Measurements from ENCODE around the gene RNF207.
"Not testable (repeated sequence)": the region's sequence is repeated elsewhere in the genome, so short reads cannot be mapped to it uniquely, and the experiment has no call there.

Gene RNF207

GRCh38 chr1:6218375-6219164, 12.7 kb downstream of the RNF207 start:
- no peak overlapping the region for H3K27ac ChIP-seq (ENCODE audit: low read length)
- H3K4me1 ChIP-seq (ENCODE audit: control insufficient read depth, insufficient read depth, low read length) = no peaks in the 10 kb centered on the region
- no peak overlapping the region for H3K9ac ChIP-seq (ENCODE audit: low read length in 2 of 2)
- no peaks in the 10 kb centered on the region for H3K27me3 ChIP-seq (ENCODE audit: control insufficient read depth in 1 of 2, insufficient read depth in 2 of 2, low read length in 2 of 2)
- H3K36me3 ChIP-seq (ENCODE audit: control insufficient read depth in 2 of 2, insufficient read depth in 2 of 2, low read length in 2 of 2) = peaks cover 5 to 6% of the 10 kb centered on the region in 2 donors
- no peak overlapping the region for H3K4me3 ChIP-seq (ENCODE audit: low read length in 2 of 2)
- H3K9me3 ChIP-seq (ENCODE audit: control insufficient read depth in 2 of 2, low read length in 2 of 2) = no peaks in the 10 kb centered on the region

GRCh38 chr1:6219641-6220040, 13.7 kb downstream of the RNF207 start:
- H3K4me1 ChIP-seq (ENCODE audit: control insufficient read depth, insufficient read depth, low read length); H3K9me3 ChIP-seq (ENCODE audit: control insufficient read depth in 2 of 2, low read length in 2 of 2); H3K9ac ChIP-seq (ENCODE audit: low read length in 2 of 2); H3K27me3 ChIP-seq (ENCODE audit: control insufficient read depth in 1 of 2, insufficient read depth in 2 of 2, low read length in 2 of 2); H3K4me3 ChIP-seq (ENCODE audit: low read length in 2 of 2); H3K27ac ChIP-seq (ENCODE audit: low read length): not testable (repeated sequence)
- H3K36me3 ChIP-seq (ENCODE audit: control insufficient read depth in 2 of 2, insufficient read depth in 2 of 2, low read length in 2 of 2) = peaks cover 15 to 16% of the 10 kb centered on the region in 2 donors

DNA sequence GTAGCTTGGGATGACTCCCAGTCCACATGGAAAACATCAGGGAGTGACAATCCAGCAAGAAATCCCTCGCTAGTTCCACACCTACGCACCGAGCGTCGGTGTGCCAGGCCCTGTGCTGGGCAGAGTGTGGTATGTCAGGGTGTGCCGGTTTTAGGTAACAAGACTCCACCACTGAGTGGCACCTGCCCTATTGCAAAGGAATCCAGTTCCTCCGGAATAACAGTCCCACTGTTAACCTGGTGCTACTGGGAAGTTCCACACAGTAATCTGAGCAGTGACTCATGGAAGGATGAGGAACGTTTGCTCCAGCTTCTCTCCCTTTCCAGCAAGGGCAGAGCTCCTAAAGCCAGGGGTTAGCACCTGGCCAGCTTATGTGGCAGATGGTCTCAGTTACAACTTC, 14.3 kb downstream of the RNF207 start:
- no peak overlapping the region for H3K4me3 ChIP-seq (ENCODE audit: low read length in 2 of 2)
- no peak overlapping the region for H3K9ac ChIP-seq (ENCODE audit: low read length in 2 of 2)
- H3K36me3 ChIP-seq (ENCODE audit: control insufficient read depth in 2 of 2, insufficient read depth in 2 of 2, low read length in 2 of 2) = peaks cover 21 to 22% of the 10 kb centered on the region in 2 donors
- H3K9me3 ChIP-seq (ENCODE audit: control insufficient read depth in 2 of 2, low read length in 2 of 2) = no peaks in the 10 kb centered on the region
- H3K27ac ChIP-seq (ENCODE audit: low read length) = no peak overlapping the region
- no peaks in the 10 kb centered on the region for H3K27me3 ChIP-seq (ENCODE audit: control insufficient read depth in 1 of 2, insufficient read depth in 2 of 2, low read length in 2 of 2)
- no peaks in the 10 kb centered on the region for H3K4me1 ChIP-seq (ENCODE audit: control insufficient read depth, insufficient read depth, low read length)

DNA sequence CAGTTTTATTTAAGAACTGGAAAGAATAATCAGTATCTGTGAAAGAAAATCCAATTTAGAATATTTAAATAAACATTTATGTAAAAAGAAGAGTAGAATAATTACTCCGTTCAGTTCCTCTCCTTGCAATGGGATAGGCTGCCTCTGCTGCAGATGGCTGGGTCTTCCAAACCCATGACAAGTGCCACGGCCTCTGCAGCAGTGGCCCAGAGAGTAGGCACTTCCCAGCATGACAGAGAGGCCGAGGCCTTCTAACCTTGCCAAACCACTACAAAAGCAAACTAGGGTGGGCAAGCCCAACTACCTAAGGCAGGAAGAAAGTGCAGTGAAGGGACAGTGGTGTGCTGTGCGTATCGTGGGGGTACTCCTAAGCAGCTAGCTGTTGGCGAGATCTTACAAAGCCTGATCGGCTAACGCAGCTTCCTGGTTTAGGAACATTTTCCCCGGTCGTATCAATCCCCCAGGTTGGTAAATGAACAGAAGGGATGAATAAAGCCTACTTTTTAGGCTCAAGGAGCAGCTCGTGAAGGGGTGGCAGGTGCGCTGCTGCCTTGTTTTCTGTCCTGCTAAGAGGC, 15.4 kb downstream of the RNF207 start:
- H3K9ac ChIP-seq (ENCODE audit: low read length in 2 of 2) = no peak overlapping the region
- no peaks in the 10 kb centered on the region for H3K27me3 ChIP-seq (ENCODE audit: control insufficient read depth in 1 of 2, insufficient read depth in 2 of 2, low read length in 2 of 2)
- no peak overlapping the region for H3K27ac ChIP-seq (ENCODE audit: low read length)
- no peak overlapping the region for H3K4me3 ChIP-seq (ENCODE audit: low read length in 2 of 2)
- H3K4me1 ChIP-seq (ENCODE audit: control insufficient read depth, insufficient read depth, low read length) = no peaks in the 10 kb centered on the region
- H3K36me3 ChIP-seq (ENCODE audit: control insufficient read depth in 2 of 2, insufficient read depth in 2 of 2, low read length in 2 of 2) = peaks cover 25 to 27% of the 10 kb centered on the region in 2 donors
- no peaks in the 10 kb centered on the region for H3K9me3 ChIP-seq (ENCODE audit: control insufficient read depth in 2 of 2, low read length in 2 of 2)

GRCh38 chr1:6222636-6223035, 16.7 kb downstream of the RNF207 start:
- peaks cover 32 to 35% of the 10 kb centered on the region in 2 donors for H3K36me3 ChIP-seq (ENCODE audit: control insufficient read depth in 2 of 2, insufficient read depth in 2 of 2, low read length in 2 of 2)
- H3K9me3 ChIP-seq (ENCODE audit: control insufficient read depth in 2 of 2, low read length in 2 of 2) = no peaks in the 10 kb centered on the region
- H3K4me3 ChIP-seq (ENCODE audit: low read length in 2 of 2) = no peak overlapping the region
- no peaks in the 10 kb centered on the region for H3K4me1 ChIP-seq (ENCODE audit: control insufficient read depth, insufficient read depth, low read length)
- no peaks in the 10 kb centered on the region for H3K27me3 ChIP-seq (ENCODE audit: control insufficient read depth in 1 of 2, insufficient read depth in 2 of 2, low read length in 2 of 2)
- H3K9ac ChIP-seq (ENCODE audit: low read length in 2 of 2) = no peak overlapping the region
- H3K27ac ChIP-seq (ENCODE audit: low read length) = no peak overlapping the region

DNA sequence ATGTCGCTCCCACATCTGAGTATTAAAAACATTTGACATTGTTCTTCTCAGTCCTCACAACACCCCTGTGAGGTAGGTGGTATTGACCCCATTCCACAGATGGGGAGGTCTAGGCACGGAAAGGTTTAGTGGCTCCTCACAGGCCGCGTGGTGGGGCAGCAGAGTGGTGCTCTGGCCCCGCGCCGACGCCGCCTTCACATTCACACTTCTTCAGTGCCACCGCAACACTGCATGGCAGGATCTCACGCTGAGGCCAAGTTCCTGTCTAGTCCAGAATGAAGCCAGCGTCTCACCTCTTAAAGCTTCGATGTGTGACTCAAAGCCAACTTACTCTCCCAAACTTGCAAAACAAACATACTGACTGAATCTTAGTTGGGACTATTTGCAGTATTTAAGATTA, 17.7 kb downstream of the RNF207 start:
- H3K27me3 ChIP-seq (ENCODE audit: control insufficient read depth in 1 of 2, insufficient read depth in 2 of 2, low read length in 2 of 2) = no peaks in the 10 kb centered on the region
- H3K27ac ChIP-seq (ENCODE audit: low read length) = no peak overlapping the region
- no peak overlapping the region for H3K9ac ChIP-seq (ENCODE audit: low read length in 2 of 2)
- H3K9me3 ChIP-seq (ENCODE audit: control insufficient read depth in 2 of 2, low read length in 2 of 2) = no peaks in the 10 kb centered on the region
- no peak overlapping the region for H3K4me3 ChIP-seq (ENCODE audit: low read length in 2 of 2)
- H3K4me1 ChIP-seq (ENCODE audit: control insufficient read depth, insufficient read depth, low read length) = no peaks in the 10 kb centered on the region
- peaks cover 32 to 37% of the 10 kb centered on the region in 2 donors for H3K36me3 ChIP-seq (ENCODE audit: control insufficient read depth in 2 of 2, insufficient read depth in 2 of 2, low read length in 2 of 2)

DNA sequence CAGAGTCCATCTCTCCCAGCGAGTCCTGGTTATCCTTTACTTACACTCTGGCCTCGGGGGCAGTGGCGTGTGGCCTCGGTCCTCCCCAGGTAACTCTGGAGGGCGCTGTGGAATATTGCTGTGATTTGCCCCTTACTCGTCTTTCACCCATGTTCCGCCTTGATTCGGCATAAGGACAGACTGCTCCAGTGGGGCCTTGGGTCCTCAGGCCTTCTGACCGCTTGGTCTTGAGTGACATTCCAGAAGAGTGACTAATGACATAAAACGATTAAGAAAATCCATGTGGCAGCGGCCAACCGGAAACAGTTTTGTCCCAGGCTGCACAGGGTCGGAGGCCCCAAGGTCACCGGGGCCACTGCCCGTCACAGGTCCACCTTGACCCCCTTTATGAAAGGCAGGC, 18.8 kb downstream of the RNF207 start:
- H3K36me3 ChIP-seq (ENCODE audit: control insufficient read depth in 2 of 2, insufficient read depth in 2 of 2, low read length in 2 of 2) = peaks cover 33 to 39% of the 10 kb centered on the region in 2 donors
- no peaks in the 10 kb centered on the region for H3K27me3 ChIP-seq (ENCODE audit: control insufficient read depth in 1 of 2, insufficient read depth in 2 of 2, low read length in 2 of 2)
- H3K9me3 ChIP-seq (ENCODE audit: control insufficient read depth in 2 of 2, low read length in 2 of 2) = no peaks in the 10 kb centered on the region
- H3K9ac ChIP-seq (ENCODE audit: low read length in 2 of 2) = no peak overlapping the region
- H3K4me1 ChIP-seq (ENCODE audit: control insufficient read depth, insufficient read depth, low read length) = no peaks in the 10 kb centered on the region
- H3K4me3 ChIP-seq (ENCODE audit: low read length in 2 of 2) = no peak overlapping the region
- H3K27ac ChIP-seq (ENCODE audit: low read length) = no peak overlapping the region

GRCh38 chr1:6225651-6226050, 19.7 kb downstream of the RNF207 start:
- H3K36me3 ChIP-seq (ENCODE audit: control insufficient read depth in 2 of 2, insufficient read depth in 2 of 2, low read length in 2 of 2) = peaks cover 32 to 39% of the 10 kb centered on the region in 2 donors
- no peak overlapping the region for H3K27ac ChIP-seq (ENCODE audit: low read length)
- no peaks in the 10 kb centered on the region for H3K9me3 ChIP-seq (ENCODE audit: control insufficient read depth in 2 of 2, low read length in 2 of 2)
- H3K9ac ChIP-seq (ENCODE audit: low read length in 2 of 2) = no peak overlapping the region
- H3K4me1 ChIP-seq (ENCODE audit: control insufficient read depth, insufficient read depth, low read length) = no peaks in the 10 kb centered on the region
- H3K4me3 ChIP-seq (ENCODE audit: low read length in 2 of 2) = no peak overlapping the region
- no peaks in the 10 kb centered on the region for H3K27me3 ChIP-seq (ENCODE audit: control insufficient read depth in 1 of 2, insufficient read depth in 2 of 2, low read length in 2 of 2)

- Histone ChIP-seq H3K27ac (ENCODE audit: low read length) (no peak overlapping the region), H3K9ac (ENCODE audit: low read length in 2 of 2) (no peak overlapping the region), H3K27me3 (ENCODE audit: control insufficient read depth in 1 of 2, insufficient read depth in 2 of 2, low read length in 2 of 2) (no peaks in the 10 kb centered on the region), H3K9me3 (ENCODE audit: control insufficient read depth in 2 of 2, low read length in 2 of 2) (no peaks in the 10 kb centered on the region), H3K4me1 (ENCODE audit: control insufficient read depth, insufficient read depth, low read length) (peaks cover 12% of the 10 kb centered on the region), H3K36me3 (ENCODE audit: control insufficient read depth in 2 of 2, insufficient read depth in 2 of 2, low read length in 2 of 2) (peaks cover 19 to 25% of the 10 kb centered on the region in 2 donors), H3K4me3 (ENCODE audit: low read length in 2 of 2) (no peak overlapping the region)
These were observed 27.5 kb downstream of the RNF207 start for GRCh38 chr1:6233376-6233775.

DNA sequence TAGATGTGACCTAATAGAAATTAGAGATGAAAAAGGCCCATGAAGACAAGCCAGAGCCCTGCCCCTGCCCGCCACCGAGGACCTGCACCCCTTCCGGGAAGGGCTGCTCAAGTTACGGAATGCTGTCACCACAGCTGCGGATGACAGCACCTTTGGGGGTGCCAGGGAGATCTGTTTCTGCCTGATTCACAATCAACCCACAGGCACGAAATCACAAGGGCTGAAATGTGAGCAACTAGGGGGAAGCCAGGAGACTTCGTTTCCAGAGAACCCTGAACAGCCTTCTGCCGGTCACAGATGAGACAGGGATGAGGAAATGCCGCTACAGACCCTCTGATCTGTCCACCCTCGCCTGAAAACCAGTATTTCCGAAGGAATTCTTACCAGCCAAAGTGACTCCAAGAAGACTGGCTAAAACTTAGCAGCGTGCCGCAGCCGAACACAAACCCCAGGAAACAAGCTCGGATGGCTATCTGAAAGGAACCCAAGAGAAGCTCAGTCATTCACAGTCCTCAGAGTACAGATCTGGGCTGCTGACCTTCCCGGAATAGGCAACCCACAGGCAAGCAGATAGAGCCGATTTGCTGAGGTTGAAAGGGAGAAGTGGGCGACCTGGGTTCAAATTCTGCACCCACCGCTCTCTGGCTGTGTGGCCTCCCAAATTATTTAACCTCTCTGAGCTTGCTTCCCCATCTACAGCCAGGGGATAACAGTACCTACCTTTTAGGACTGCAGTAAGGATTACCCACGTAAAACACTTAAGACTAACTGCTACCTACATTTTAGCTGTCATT, 28.8 kb downstream of the RNF207 start:
- Histone ChIP-seq H3K9ac (ENCODE audit: low read length in 2 of 2) (peak overlapping the region; percentile 71 to 73), H3K27me3 (ENCODE audit: control insufficient read depth in 1 of 2, insufficient read depth in 2 of 2, low read length in 2 of 2) (peaks cover 0 to 9% of the 10 kb centered on the region in 2 donors), H3K9me3 (ENCODE audit: control insufficient read depth in 2 of 2, low read length in 2 of 2) (no peaks in the 10 kb centered on the region), H3K27ac (ENCODE audit: low read length) (no peak overlapping the region), H3K4me1 (ENCODE audit: control insufficient read depth, insufficient read depth, low read length) (peaks cover 12% of the 10 kb centered on the region), H3K4me3 (ENCODE audit: low read length in 2 of 2) (peak overlapping the region; percentile 81 to 87), H3K36me3 (ENCODE audit: control insufficient read depth in 2 of 2, insufficient read depth in 2 of 2, low read length in 2 of 2) (peaks cover 18 to 23% of the 10 kb centered on the region in 2 donors)

Data from stomach smooth muscle (tissue), 2 donors.